Transverse colon (tissue), 4 donors: ENCODE measurements around the gene BCORL1. TPM values are rescaled to one million over a fixed set of nuclear protein-coding genes. Genes with fewer than 3 reads are reported as not detected.

Experiments used
- DNase-seq: peaks from one replicate; pipeline ENCODE4 v3.0.0-alpha.2; 2019
- H3K27ac ChIP-seq, 4 donors: fragments of 200-600 bp; sonication (generic); 2 replicates each; pipeline ENCODE4 v1.5.1; 2016 to 2018; ENCODE audit warnings: inconsistent platforms in 4 of 4
- H3K27me3 ChIP-seq: fragments of 200-600 bp; sonication (generic); 2 replicates; pipeline ENCODE4 v1.5.1; 2017; ENCODE audit warnings: inconsistent platforms
- H3K36me3 ChIP-seq, 4 donors: fragments of 200-600 bp; sonication (generic); 2 replicates each; pipeline ENCODE4 v1.5.1; 2017 to 2019; ENCODE audit warnings: inconsistent platforms in 4 of 4
- H3K4me1 ChIP-seq, 4 donors: fragments of 200-600 bp; sonication (generic); 2 replicates each; pipeline ENCODE4 v1.5.1; 2017 to 2020; ENCODE audit warnings: inconsistent platforms in 4 of 4
- H3K4me3 ChIP-seq, 4 donors: fragments of 200-600 bp; sonication (generic); 1 replicate in 1 of 4; 2 replicates in 3 of 4; pipeline versions ENCODE4 v1.5.1 to v1.6.1; 2017 to 2019; ENCODE audit warnings: inconsistent platforms in 4 of 4
- H3K9me3 ChIP-seq, 2 donors: fragments of 200-600 bp; sonication (generic); 2 replicates each; pipeline ENCODE4 v1.5.1; 2017 to 2019; ENCODE audit warnings: inconsistent platforms in 2 of 2
- CTCF ChIP-seq, 5 experiments: fragments of 200-600 bp in 3 of 5; fragments of 450-650 bp in 2 of 5; sonication (generic) in 3 of 5; IDR thresholded peaks; 1 replicate in 2 of 5; 2 replicates in 3 of 5; pipeline ENCODE4 v1.5.1; 2016 to 2017; ENCODE audit warnings: antibody characterized with exemption in 5 of 5, inconsistent platforms in 3 of 5, mild to moderate bottlenecking in 2 of 5, moderate library complexity in 1 of 5
- EP300 ChIP-seq: sonication (generic); formaldehyde crosslinking; IDR thresholded peaks from one replicate; pipeline ENCODE4 v1.6.1; 2017; ENCODE audit warnings: antibody characterized with exemption, low read depth
- POLR2A ChIP-seq: fragments of 450-650 bp; IDR thresholded peaks from one replicate; pipeline ENCODE4 v1.6.1; 2016; ENCODE audit warnings: antibody characterized with exemption, mild to moderate bottlenecking, moderate library complexity
- POLR2AphosphoS5 ChIP-seq, 3 donors: sonication (generic); formaldehyde crosslinking; IDR thresholded peaks; one replicate each; pipeline ENCODE4 v1.6.1; 2016; ENCODE audit warnings: antibody characterized with exemption in 3 of 3
- WGBS, 2 donors: methylation state at CpG; one replicate each; pipeline ENCODE4 v1.1.5; 2018; ENCODE audit warnings: low coverage in 1 of 2; 5-methylcytosine and 5-hydroxymethylcytosine counted together
- in situ Hi-C, 4 donors: fragments of 200-750 bp; cut with MboI; loops; one replicate each; pipeline versions ENCODE4 v1.15.0 to v1.15.1; 2017; ENCODE audit warnings: low sequenced_read_pairs in 3 of 4, low pct_ligation_motif_present in 1 of 4, low pct_unique_long_range_greater_than_20kb in 1 of 4
- intact Hi-C: fragments of 100-400 bp; cut with DNase I; formaldehyde crosslinking; loops from one replicate; pipeline ENCODE4 v1.15.1; 2023; ENCODE audit warnings: low total_unique reads
- total RNA-seq, 4 donors: library from RNA; depleted of rRNA; stranded (reverse); fragments of >200 nt; gene quantifications; one replicate each; pipeline ENCODE4 v1.1.0, GENCODE V29; 2016

BCORL1 gene
- total RNA-seq, 4 donors from 2014 or later: 5.6 to 11.6 (median 8.0) TPM

- in situ Hi-C loops: no loop called here
- H3K36me3 ChIP-seq: no peaks in the 10 kb centered on the region
- intact Hi-C loops: no loop called here
- no peak overlapping the region for H3K4me3 ChIP-seq
- WGBS, 2 donors: 94% methylated on average over 5 of the region's 5 CpGs; no CpG with 5 or more reads in 1 of the 2 donors
- H3K27me3 ChIP-seq: no peaks in the 10 kb centered on the region
- H3K27ac ChIP-seq: no peak overlapping the region
- H3K9me3 ChIP-seq: no peaks in the 10 kb centered on the region
- TF ChIP-seq EP300: no peak
- no peak for TF ChIP-seq POLR2AphosphoS5 (IDR thresholded peaks at IDR 0.05)
- no peak for TF ChIP-seq CTCF (IDR thresholded peaks at IDR 0.05)
- TF ChIP-seq POLR2A: no peak
- H3K4me1 ChIP-seq: no peaks in the 10 kb centered on the region
- DNase-seq: no peak
Measured at GRCh38 chrX:129992181-129992580, 9.7 kb downstream of the BCORL1 start.

- intact Hi-C loops: no loop called here
- no peak for DNase-seq
- Histone ChIP-seq H3K4me1 (no peaks in the 10 kb centered on the region), H3K4me3 (no peak overlapping the region), H3K9me3 (no peaks in the 10 kb centered on the region), H3K27ac (no peak overlapping the region), H3K36me3 (no peaks in the 10 kb centered on the region), H3K27me3 (no peaks in the 10 kb centered on the region)
- TF ChIP-seq POLR2A (no peak), EP300 (no peak), CTCF (IDR thresholded peaks at IDR 0.05) (no peak), POLR2AphosphoS5 (IDR thresholded peaks at IDR 0.05) (no peak)
- in situ Hi-C loops: no loop called here
- WGBS, 2 donors: 68 to 80% methylated on average over 2 to 4 of the region's 4 CpGs
Measured at GRCh38 chrX:129996120-129996519, 13.7 kb downstream of the BCORL1 start.

GRCh38 chrX:129997086-129997485, 14.7 kb downstream of the BCORL1 start:
- Histone ChIP-seq H3K27ac (no peak overlapping the region), H3K27me3 (no peaks in the 10 kb centered on the region), H3K4me1 (no peaks in the 10 kb centered on the region), H3K4me3 (no peak overlapping the region), H3K9me3 (no peaks in the 10 kb centered on the region), H3K36me3 (no peaks in the 10 kb centered on the region)
- TF ChIP-seq CTCF (IDR thresholded peaks at IDR 0.05): no peak
- no peak for TF ChIP-seq POLR2A
- no peak for TF ChIP-seq POLR2AphosphoS5 (IDR thresholded peaks at IDR 0.05)
- TF ChIP-seq EP300: no peak
- in situ Hi-C loops (no loop called here), intact Hi-C loops (no loop called here)
- WGBS, 2 donors: 82% methylated on average over 5 of the region's 5 CpGs; no CpG with 5 or more reads in 1 of the 2 donors
- no peak for DNase-seq

- in situ Hi-C loops: no loop called here
- H3K4me1 ChIP-seq: no peaks in the 10 kb centered on the region
Measured at GRCh38 chrX:129998021-129998420, 15.6 kb downstream of the BCORL1 start.

More at GRCh38 chrX:129998021-129998420, 15.6 kb downstream of the BCORL1 start:
- Histone ChIP-seq H3K9me3 (no peaks in the 10 kb centered on the region), H3K27ac (no peak overlapping the region), H3K27me3 (no peaks in the 10 kb centered on the region), H3K4me3 (no peak overlapping the region), H3K36me3 (no peaks in the 10 kb centered on the region)
- intact Hi-C loops: no loop called here
- 71 to 87% methylated on average over 1 to 3 of the region's 3 CpGs for WGBS, 2 donors
- TF ChIP-seq POLR2A (no peak), CTCF (IDR thresholded peaks at IDR 0.05) (no peak), POLR2AphosphoS5 (IDR thresholded peaks at IDR 0.05) (no peak), EP300 (no peak)
- DNase-seq: no peak
